NCI-H187 treated with DMSO at 0.1 percent for 48 hours (cell line): Measurements from ENCODE around the gene IFITM10.

Experiments used
- DNase-seq: peaks from one replicate; lab custom pipeline; 2025; lab: John Stamatoyannopoulos, UW

IFITM10 gene

GRCh38 chr11:1752907-1753228 lies 2.5 kb upstream of the IFITM10 start:
- DNase-seq: no peak

- no peak for DNase-seq
Measured at GRCh38 chr11:1751999-1752906, 1.9 kb upstream of the IFITM10 start.

- no peak for DNase-seq
Measured at GRCh38 chr11:1751531-1751921, 1.1 kb upstream of the IFITM10 start.

GRCh38 chr11:1750840-1751530 lies 590 bp upstream of the IFITM10 start:
- no peak for DNase-seq

- DNase-seq: no peak
Measured at GRCh38 chr11:1749395-1750351, 722 bp downstream of the IFITM10 start.

- no peak for DNase-seq
Measured at GRCh38 chr11:1748636-1749394, 1.6 kb downstream of the IFITM10 start.

- DNase-seq: no peak
Measured at GRCh38 chr11:1747753-1748635, 2.4 kb downstream of the IFITM10 start.

GRCh38 chr11:1746956-1747752 lies 3.2 kb downstream of the IFITM10 start:
- DNase-seq: no peak

- no peak for DNase-seq
Measured at GRCh38 chr11:1746511-1746931, 3.9 kb downstream of the IFITM10 start.

- DNase-seq: no peak
Measured at GRCh38 chr11:1745701-1746320, 4.6 kb downstream of the IFITM10 start.

- DNase-seq: no peak
Measured at GRCh38 chr11:1744891-1745700, 5.3 kb downstream of the IFITM10 start.

GRCh38 chr11:1744137-1744886 lies 6.1 kb downstream of the IFITM10 start:
- DNase-seq: no peak

- DNase-seq: no peak
Measured at GRCh38 chr11:1743585-1744136, 6.7 kb downstream of the IFITM10 start.

- DNase-seq: no peak
Measured at GRCh38 chr11:1742869-1743584, 7.4 kb downstream of the IFITM10 start.

- no peak for DNase-seq
Measured at GRCh38 chr11:1742371-1742770, 8.0 kb downstream of the IFITM10 start.

GRCh38 chr11:1741741-1742140 lies 8.7 kb downstream of the IFITM10 start:
- no peak for DNase-seq
